Superior temporal gyrus (tissue), 1 donor: Measurements from ENCODE around the gene TOMM40L.

Experiments used
- DNase-seq: peaks from one replicate; pipeline ENCODE4 v3.0.0-alpha.2; 2016; ENCODE audit errors: extremely low spot score

TOMM40L gene

DNA sequence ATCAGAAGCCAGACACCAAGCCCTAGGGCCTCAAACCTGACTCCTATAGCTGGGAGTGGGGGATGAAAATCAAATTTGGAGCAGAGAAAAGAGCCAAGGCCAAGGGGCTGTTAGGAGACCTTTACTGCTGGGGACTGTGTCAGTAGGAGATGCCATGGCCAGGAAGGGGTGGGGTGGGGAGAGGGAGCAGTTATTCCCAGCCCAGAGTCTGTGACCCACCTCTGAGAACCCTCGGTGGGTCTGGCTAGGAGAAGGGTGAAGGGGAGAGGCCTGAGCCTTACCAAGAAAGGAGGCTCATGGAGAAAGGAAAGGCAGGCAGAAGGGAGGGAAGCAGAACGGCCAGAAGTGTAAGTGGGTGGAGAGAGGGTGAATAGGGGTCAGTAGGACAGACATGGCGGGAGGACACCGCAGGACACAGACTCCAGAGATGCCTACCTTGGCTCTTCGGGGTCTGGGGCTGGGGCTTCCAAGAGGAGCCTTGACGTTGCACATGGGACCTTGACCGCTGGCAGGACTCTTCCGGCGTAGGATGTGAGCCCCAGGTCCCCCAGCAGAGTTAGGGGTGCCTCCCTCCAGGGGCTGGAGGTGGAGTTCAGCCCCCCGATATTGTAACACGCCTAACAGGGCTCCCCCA lies 28.2 kb upstream of the TOMM40L start:
- DNase-seq, result no peak

DNA sequence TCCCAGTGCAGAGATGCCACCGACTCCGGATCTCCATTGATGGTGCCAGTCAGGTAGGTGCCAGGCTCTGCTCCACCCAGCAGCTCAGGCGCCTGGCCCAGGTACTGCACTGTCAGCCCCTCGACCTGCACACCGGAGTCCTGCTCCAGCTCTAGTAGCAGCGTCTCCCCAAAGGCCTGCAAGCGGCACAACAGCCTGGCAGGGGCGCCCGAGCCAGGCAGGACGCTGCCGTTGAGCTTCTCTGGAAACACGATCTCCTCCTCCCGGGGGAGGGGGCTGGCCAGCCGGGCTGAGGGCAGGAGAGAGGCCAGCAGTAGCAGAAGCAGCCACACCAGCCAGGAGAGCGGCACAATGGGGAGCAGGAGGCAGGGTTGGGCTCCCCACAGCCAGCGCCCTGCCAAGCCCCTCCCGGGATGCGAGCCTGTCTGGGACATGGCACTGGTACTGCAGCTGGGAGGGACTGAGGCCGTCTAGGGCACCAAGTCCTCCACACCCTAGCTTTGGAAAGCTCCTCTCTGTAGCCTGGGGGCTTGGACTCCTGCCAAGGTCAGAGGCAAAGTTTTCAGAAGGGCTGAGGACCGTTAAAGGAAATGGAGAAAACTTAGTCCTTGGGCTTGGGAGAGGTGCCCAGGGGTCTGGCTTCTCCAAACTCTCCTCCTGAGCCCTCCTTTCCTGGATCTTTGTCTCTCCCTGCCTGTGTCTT lies 27.5 kb upstream of the TOMM40L start:
- no peak for DNase-seq

DNA sequence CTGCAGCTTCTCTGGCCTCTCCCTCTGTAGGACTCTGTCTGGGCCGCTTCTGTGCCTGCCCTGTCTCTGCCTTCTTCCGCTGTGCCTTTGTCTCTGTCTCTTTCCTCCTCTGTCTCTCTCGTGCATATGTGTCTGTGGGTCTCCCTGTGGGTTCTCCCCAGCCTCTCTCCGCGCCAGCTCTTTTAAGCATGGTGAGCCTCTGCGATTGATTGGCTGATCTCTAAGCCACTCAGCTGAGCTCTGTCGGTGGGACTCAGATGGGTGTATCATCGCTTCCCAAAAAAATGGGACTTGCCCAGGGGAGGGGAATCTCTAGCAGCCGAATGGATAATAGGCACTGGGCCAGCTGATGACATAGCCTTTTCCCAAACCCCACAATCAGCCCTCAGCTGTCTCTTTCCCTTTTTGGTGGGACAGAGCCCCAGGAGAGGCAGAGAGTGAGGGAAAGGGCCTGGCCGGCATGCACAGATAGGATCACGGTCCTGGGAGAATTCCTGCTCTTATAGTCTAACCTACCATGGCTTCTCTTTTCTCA lies 26.9 kb upstream of the TOMM40L start, which contains the start of gene ADAMTS4:
ADAMTS4 (minus strand) TSS at position 158 of the 535 bp plus-strand sequence. CDS start 427 bp downstream, outside the sequence.
- DNase-seq, result peak; percentile 97

DNA sequence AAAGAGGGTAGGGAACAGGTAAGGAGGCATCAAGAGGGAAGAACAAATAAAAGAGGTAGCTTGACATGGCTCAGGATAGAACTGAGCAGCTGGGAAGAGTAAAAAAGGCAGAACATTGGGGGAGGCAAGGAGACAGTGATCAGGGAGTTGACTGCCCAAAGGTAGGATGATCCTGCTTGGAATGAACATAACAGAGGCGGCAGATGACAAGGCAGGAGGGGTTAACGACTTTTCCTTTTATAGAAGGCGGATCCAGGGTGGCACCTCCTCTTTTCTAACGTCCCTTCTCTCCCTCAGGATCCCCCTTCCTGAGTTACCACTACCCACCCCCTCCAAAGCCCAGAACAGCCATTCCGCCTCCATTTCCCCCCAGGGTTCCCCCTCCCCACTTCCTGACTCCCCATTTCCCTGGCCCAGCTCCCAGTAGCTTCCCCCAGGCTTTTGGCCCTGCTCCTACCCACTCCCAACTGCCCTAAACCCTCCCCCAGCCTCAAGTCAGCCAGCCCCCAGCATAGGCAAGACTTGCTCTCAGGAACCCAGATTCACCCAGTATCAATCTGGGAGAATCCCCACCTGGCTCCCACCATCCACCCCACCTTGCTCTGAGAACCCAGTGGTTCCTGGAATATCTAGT lies 26.2 kb upstream of the TOMM40L start:
- no peak for DNase-seq

DNA sequence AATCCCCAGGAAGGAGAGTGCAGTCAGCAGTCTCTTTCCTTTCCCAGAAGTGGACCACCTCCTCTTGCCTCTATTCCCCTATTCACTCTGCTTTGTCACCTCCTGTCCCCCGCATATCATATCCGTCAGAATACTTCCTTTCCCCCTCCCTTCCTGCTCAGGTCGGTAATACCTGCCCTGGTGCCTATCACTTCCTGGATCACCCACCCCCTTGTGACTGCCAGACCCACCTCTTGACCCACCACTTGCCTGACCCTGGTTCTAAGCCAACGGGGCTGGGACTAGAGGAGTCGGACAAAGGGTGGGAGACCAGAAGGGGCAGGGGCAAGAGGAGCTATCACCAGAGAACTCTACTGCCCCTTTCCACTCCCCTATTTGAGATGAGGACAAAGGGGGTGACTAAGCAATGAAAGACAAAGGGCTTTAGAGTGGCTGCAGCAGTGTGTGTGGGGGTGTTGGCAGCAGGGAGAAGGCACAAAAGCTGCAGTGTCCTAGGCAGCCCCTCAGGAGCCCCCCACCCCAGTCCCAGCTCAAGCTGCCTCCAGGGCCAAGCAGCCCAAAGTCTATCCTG lies 25.4 kb upstream of the TOMM40L start:
- DNase-seq, result peak; percentile 88

DNA sequence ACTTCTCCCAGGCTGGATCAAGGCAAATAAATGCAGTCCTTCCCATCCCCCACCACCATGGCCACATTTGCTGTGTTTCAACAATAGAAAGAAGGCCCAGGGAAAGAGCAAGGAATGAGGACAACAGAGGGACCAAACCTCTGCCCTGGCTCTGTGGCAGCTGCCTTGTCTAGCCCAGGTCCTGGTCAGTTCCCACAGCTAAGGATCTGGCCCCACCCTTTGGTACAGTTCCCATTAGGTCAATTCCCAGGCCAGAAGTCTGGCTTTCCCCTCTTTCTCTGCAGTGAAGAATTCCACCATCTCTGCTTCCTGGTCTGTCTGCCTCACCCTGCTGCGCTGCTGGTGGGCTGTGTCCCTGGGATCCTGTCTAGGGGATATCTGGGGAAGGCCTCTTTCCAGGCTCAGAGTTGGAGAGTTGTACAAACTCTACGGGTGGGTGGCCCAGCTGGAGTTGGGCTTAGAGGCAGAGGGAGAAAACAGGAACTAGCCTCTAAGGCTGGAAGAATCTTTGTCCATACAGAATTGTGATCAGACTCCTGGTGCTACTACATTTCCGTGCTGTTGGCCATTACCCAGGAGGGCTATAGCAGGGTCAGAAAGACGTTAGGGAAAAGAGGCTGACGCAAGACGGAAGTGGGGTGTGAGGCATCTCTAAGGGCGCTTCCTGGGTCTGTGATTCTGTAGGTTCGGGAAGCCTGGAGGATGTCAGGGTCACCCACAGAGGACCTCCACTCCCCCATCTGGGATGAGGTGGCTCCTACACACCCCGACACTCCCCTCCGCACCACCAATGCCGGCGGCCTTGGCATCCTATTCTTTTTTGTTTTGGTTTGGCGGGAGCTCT lies 24.6 kb upstream of the TOMM40L start:
- DNase-seq, result peak; percentile 68

DNA sequence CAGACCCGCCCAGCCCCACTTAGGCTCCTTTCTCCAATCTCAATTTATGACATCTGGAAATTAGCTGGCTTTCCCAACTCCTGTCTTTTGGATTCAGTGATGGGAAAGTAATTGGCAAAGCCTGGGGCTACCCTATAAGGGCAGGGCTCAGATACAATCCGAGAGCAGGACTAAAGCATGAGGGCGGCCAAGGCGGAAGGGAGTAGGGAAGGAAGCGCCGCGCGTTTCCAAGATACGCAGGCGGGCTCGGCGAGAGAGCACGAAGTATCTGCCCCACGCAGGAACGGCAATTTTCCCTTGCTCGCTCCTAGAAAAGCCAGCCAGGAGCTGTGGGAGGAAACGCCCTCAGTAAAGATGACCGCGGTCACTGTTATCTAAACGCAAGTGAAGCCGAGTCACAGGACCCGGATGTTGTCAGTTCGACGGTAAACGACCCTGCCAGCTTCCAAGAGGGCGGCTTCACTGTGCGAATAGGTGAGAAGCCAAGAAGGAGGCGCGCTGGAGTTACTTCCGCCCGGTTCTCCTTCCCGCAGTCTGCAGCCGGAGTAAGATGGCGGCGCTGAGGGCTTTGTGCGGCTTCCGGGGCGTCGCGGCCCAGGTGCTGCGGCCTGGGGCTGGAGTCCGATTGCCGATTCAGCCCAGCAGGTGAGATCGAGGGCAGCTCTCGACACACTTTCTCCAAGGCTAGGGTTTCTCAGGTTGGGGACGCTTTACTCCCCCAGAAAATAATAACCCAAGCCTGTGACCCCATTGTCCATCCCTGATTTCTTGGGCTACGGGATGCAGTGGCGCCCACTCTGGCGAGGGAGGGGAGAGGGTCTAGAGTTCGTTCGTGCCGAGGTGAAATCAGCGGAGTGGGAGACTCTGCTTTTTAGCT lies 23.8 kb upstream of the TOMM40L start, which contains the start of gene NDUFS2:
NDUFS2 (plus strand) TSS at position 532 of the 877 bp plus-strand sequence; CDS start at position 551, 19 bp downstream.
- DNase-seq, result peak; percentile 100

DNA sequence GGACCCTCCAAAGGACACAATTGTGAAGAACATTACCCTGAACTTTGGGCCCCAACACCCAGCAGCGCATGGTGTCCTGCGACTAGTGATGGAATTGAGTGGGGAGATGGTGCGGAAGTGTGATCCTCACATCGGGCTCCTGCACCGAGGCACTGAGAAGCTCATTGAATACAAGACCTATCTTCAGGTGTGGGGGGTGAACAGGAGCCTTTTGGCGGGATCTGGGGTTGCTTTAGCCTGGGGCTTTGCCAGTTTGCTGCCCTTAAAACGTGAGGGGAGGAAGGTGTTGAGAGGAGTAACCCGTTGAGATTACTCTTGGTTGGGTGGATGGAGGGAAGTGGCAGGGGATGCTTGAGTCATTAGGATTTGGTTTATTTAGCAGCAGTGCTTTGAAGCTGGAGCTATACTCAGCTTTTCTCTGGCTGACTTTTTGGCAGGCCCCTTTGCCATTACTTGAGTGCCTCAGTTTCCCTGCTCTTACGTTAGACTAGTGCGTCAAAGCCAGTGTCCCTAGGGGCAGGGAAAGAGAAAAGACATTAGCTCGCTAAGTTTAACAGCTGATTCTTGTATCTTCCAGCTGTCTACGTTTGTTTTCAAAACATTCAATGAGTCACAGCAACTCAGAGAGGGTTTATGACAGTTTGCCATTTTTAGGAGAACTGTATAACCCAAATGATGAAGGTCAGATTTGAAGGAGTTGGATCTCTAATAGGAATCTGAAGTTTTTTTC lies 19.3 kb upstream of the TOMM40L start:
- DNase-seq, result no peak

DNA sequence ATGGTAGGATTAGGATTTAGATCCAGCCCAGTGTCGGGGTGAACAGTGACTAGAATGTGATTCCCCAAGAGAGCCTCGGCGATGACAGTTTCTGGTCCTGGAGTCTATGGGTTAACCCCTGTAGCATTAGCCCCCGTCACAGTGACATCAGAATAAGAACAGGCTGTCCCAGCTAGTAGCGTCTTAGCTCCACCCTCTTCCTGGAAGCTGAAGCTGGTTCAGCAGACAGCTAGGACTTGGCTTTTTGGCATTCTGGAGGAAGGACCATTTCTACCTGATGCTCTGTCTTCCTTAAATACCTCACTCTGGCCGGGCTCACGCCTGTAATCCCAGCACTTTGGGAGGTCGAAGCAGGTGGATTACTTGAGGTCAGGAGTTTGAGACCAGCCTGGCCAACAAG lies 18.7 kb upstream of the TOMM40L start:
- DNase-seq, result no peak

DNA sequence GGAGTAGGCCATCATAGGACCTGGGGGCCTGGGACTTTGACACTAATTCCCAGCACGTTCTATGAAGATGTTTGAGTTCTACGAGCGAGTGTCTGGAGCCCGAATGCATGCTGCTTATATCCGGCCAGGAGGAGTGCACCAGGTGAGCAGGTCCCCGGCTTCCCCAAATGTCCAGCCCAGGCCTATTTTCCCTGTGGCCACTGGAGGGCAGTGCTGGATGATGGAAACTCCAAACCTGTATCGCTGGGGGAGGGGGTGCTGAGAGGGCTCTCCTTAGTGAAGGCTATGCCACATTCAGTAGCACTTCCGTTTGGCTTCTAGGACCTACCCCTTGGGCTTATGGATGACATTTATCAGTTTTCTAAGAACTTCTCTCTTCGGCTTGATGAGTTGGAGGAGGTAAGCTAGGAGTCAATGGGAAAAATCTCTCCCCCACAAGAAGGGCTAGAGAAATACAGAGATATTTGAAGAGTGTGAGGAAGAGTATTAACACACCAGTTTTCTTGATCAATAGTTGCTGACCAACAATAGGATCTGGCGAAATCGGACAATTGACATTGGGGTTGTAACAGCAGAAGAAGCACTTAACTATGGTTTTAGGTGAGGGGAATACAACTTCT lies 16.0 kb upstream of the TOMM40L start:
- DNase-seq, result peak; percentile 81

DNA sequence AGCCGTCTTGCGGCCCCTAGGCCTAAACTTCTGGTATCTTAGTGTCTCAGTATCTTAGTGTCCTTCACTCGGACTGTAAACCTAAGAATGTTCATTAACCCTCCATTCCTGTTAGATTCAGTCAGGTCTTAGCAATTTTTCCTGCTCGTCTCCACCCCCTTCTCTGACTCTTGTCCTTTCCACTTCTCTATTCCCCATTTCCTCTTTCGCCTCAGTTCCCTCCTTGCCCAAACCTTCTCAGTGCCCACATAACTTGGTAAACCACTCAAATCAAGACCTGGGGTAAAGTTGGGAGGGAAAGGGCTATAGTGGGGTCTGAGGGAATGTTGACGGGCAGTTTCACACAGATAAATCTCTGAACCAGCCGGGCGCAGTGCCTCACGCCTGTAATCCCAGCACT lies 11.5 kb upstream of the TOMM40L start:
- DNase-seq, result no peak

DNA sequence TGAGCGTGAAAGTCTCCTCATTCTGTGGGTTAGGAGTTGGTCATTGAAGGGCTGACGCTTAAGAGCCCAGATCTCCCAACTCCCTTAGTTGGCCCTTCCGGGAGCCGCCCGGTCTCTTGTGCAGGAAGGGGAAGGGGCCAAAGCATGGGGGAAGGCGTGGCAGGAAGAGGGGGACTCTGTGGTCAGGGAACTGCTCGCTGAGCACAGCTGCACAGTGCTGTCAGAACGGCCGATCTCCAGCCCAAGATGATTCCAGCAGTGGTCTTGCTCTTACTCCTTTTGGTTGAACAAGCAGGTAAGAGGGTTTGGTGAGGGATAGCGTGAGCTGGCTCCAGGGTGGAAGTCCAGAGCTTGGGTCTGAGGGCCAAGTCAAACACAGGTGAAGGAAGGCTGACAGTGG lies 10.8 kb upstream of the TOMM40L start, which contains the start of gene FCER1G:
FCER1G (plus strand) TSS at position 220 of the 400 bp plus-strand sequence; CDS start at position 247, 27 bp downstream.
- DNase-seq, result no peak

DNA sequence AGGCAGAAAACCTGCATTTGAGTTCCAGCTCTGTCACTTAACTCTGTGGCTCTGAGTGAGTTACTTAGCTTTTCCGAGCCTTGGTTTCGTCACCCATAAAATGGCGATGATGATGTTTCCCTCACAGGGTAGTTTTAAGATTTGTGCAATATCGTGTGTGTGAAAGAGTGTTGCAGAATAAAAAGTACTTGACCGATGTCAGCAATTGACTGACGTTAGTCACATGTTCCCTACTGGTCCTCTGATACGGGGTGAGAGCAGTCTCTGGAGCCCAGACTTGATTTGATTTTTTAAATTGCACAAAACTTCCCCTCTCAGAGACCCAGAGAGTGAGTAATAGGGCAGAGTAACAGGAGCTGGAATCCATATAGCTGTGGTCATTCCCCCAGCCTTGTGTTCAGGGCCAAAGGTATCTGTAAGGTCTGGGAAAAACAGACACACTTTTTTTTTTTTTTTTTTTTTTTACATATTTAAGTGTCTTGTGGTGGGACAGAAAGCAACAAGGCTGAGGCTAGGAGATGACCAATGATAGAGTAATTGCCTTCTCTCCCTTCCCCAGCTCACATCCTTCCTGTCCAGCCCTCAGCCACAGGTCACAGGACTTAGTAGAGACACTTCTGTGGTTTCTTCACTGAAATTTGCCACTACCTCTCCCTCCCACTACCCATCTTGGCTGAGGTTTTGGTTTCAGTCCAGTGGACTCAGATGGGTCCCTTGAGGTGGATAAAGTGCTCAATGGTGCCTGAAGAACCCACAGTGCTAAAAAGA lies 8.7 kb upstream of the TOMM40L start:
- no peak for DNase-seq

DNA sequence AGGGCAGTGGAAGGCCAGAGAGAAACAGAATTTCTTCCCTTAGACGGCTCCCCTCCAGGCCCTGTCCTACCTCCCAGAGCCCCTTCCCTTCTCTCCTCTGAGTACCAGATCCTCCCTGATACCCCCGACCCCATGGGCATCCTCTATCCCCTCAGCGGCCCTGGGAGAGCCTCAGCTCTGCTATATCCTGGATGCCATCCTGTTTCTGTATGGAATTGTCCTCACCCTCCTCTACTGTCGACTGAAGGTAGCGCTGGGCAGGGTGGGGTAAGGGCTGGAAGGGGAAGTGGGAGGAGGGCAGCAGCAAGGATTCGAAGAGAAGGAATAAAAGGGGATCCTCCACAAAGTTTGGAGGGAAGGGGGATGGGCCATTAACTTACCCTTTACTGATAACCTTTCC lies 8.0 kb upstream of the TOMM40L start:
- no peak for DNase-seq

DNA sequence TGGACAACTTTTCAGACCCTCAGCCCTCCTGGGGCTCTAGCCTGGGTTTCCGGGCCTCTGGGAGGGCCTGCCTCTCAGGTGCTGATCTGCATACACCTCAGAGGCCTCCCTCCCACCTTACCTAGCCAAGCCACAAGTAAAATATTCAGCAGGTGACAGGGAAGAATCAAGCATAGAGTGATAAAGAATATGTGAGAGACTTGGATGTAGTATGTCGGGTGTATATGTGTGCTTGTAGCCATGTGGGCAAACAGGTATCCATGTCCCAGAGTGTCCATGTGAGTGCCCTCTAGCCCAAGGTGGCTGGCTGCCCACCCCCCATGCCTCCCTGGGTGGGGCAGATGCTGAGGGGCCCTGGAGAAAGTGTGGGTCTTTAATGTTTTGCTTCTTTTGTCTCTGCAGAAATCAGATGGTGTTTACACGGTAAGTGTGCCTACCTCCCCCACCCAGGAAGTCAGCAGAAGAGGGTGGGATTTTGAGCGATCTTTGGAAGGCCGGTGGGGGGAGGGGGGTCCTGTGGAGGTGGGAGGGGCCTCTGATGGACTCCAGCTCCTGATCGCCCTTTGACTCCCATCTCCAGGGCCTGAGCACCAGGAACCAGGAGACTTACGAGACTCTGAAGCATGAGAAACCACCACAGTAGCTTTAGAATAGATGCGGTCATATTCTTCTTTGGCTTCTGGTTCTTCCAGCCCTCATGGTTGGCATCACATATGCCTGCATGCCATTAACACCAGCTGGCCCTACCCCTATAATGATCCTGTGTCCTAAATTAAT lies 7.4 kb upstream of the TOMM40L start:
- DNase-seq, result no peak

DNA sequence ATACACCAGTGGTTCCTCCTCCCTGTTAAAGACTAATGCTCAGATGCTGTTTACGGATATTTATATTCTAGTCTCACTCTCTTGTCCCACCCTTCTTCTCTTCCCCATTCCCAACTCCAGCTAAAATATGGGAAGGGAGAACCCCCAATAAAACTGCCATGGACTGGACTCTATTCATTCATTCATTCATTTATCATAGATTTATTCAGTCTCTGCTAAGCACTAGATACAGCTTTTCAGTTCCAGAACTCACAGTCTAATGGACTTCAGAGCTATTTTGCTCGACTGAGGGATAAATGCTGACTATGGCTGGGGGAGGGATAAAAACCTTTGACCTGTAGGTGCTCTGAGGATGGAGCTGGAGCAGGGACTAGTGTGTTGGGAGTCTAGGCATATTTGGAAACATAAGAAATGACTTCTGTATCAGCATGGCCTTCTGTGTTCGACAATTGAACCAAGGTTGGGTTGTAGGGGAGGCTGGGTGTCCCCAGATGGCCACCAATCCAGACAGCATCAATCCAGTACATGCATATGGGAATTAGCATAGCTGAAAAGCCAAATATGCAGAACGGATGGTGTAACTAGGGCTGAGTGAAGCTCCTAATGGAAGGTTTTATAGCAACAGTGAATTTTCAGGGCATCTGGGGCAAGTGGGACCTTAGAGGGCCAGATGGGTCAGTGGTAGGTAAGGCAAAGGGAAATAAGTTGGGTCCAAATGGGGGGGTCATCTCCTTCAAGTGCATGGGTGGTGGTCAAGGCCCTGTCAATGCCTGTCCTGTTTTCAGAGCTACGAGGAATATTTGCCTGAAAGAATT lies 6.6 kb upstream of the TOMM40L start:
- DNase-seq, result no peak

DNA sequence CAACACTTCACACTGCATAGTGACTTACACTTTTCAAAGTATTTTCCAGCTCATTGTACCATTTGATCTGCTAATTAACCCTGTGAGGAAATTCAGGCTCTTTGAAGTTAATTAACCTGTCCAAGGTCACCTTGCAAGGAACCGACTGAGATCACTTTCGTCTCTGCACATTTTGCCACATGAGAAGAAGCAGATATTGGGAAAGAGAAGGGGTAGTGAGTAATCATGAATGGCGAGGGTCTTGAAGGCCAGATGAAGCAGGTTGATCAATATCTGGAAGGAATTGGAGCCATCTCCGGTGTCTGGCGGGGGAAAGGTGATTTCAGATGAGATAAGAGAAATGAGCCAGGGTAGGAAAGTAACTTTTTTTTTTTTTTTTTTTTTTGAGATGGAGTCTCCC lies 5.9 kb upstream of the TOMM40L start:
- no peak for DNase-seq
